EH (cell line): ENCODE data around the gene MVK.

Source experiments
- DNase-seq: peaks from one replicate; pipeline ENCODE4 v3.0.0-alpha.2; 2015; ENCODE audit warnings: low read depth

Gene MVK

GRCh38 chr12:109545826-109546225 lies 27.8 kb upstream of the MVK start:
- no peak for DNase-seq

GRCh38 chr12:109547286-109547685 lies 26.3 kb upstream of the MVK start:
- DNase-seq = no peak

GRCh38 chr12:109548258-109548657 lies 25.3 kb upstream of the MVK start:
- DNase-seq = no peak

- DNase-seq = no peak
These were observed 23.9 kb upstream of the MVK start for GRCh38 chr12:109549613-109550270.

GRCh38 chr12:109550281-109550680 lies 23.3 kb upstream of the MVK start:
- DNase-seq = no peak

GRCh38 chr12:109551108-109551507 lies 22.5 kb upstream of the MVK start:
- no peak for DNase-seq

GRCh38 chr12:109552971-109553370 lies 20.6 kb upstream of the MVK start:
- no peak for DNase-seq

GRCh38 chr12:109553483-109553882 lies 20.1 kb upstream of the MVK start:
- no peak for DNase-seq

- no peak for DNase-seq
These were observed 19.6 kb upstream of the MVK start for GRCh38 chr12:109553906-109554500.

GRCh38 chr12:109554761-109555160 lies 18.8 kb upstream of the MVK start:
- DNase-seq = no peak

GRCh38 chr12:109555431-109556315 lies 17.9 kb upstream of the MVK start:
- no peak for DNase-seq

- DNase-seq = no peak
These were observed 16.4 kb upstream of the MVK start for GRCh38 chr12:109557200-109557599.

GRCh38 chr12:109557805-109558204 lies 15.8 kb upstream of the MVK start:
- no peak for DNase-seq

- no peak for DNase-seq
These were observed 15.0 kb upstream of the MVK start for GRCh38 chr12:109558374-109559199.

- no peak for DNase-seq
These were observed 14.4 kb upstream of the MVK start for GRCh38 chr12:109559200-109559505.

- DNase-seq = no peak
These were observed 14.0 kb upstream of the MVK start for GRCh38 chr12:109559601-109560000.

- DNase-seq = no peak
These were observed 12.5 kb upstream of the MVK start for GRCh38 chr12:109560867-109561710.

GRCh38 chr12:109561711-109562030 lies 11.9 kb upstream of the MVK start:
- no peak for DNase-seq

GRCh38 chr12:109562871-109563270 lies 10.7 kb upstream of the MVK start:
- no peak for DNase-seq

- DNase-seq = no peak
These were observed 10.0 kb upstream of the MVK start for GRCh38 chr12:109563291-109564284.
